RWPE2 (cell line): ENCODE results near the gene PAXX.

Experiments used
- ATAC-seq: fragments of 200-7000 bp; cut with Tn5 transposase; 3 replicates; pipeline ENCODE4 v1.9.1; 2021; ENCODE audit warnings: low read depth
- DNase-seq: peaks from one replicate; pipeline ENCODE4 v3.0.0-alpha.2; 2020; ENCODE audit warnings: low spot score
- H3K27ac ChIP-seq: fragments of 450-650 bp; 2 replicates; pipeline ENCODE4 v1.5.1; 2017; ENCODE audit warnings: mild to moderate bottlenecking; ENCODE audit not compliant: poor library complexity, severe bottlenecking
- H3K27me3 ChIP-seq: fragments of 250-450 bp; sonication (Bioruptor Pico); 2 replicates; pipeline ENCODE4 v1.5.1; 2021; ENCODE audit warnings: mild to moderate bottlenecking, moderate library complexity; ENCODE audit not compliant: insufficient read depth, poor library complexity, severe bottlenecking
- H3K36me3 ChIP-seq: fragments of 250-450 bp; sonication (Bioruptor Pico); 2 replicates; pipeline ENCODE4 v1.5.1; 2020; ENCODE audit warnings: low read depth, mild to moderate bottlenecking, moderate library complexity
- H3K4me1 ChIP-seq: fragments of 250-450 bp; sonication (Bioruptor Pico); 2 replicates; pipeline ENCODE4 v1.5.1; 2021; ENCODE audit warnings: mild to moderate bottlenecking, moderate library complexity; ENCODE audit not compliant: insufficient read depth, poor library complexity, severe bottlenecking
- H3K4me3 ChIP-seq: fragments of 250-450 bp; sonication (Bioruptor Pico); 2 replicates; pipeline ENCODE4 v1.5.1; 2021; ENCODE audit warnings: mild to moderate bottlenecking, moderate library complexity; ENCODE audit not compliant: severe bottlenecking
- H3K9me3 ChIP-seq: fragments of 250-450 bp; sonication (Bioruptor Pico); 2 replicates; pipeline ENCODE4 v1.5.1; 2021; ENCODE audit warnings: mild to moderate bottlenecking, moderate library complexity; ENCODE audit not compliant: severe bottlenecking
- TF ChIP-seq, protein P1 (sequence below): fragments of 450-650 bp; IDR thresholded peaks from one replicate; pipeline ENCODE4 v1.5.1; 2017; ENCODE audit warnings: mild to moderate bottlenecking, moderate library complexity; ENCODE audit not compliant: poor library complexity, severe bottlenecking

Gene PAXX

DNA sequence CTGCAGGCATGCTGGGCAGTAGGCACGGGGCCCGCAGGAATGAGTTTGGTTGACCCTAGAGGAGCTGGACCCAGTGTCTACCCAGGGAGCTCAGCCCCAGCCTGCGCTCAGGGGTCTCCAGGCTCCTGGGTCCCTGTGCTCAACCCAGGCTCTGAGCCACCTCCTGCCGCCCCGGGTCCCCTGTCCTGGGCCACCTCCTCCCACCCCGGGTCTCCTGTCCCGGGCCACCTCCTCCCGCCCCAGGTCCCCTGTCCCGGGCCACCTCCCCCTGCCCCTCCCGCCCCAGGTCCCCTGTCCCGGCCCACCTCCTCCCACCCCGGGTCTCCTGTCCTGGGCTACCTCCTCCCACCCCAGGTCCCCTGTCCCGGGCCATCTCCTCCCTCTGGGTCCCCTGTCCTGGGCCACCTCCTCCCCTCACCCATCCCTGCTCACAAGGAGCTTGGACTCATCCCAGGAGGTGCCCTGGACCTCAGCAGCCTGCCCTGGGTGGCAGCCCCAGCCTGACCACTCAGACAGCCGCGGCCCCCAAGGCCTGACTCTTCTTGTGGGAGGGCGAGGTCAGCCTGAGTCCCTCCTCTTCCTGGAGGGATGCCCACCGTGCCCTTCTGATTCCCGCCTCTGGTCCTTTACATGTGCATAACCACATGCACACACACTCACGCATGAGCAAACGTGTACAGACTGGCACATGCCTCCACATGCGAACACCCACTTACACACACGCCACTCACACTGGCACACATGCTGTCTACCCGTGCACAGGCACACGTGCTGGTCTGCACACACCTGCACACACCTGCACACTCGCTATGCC is 37.7 kb upstream of the PAXX start:
- Histone ChIP-seq H3K27ac (no peak overlapping the region), H3K27me3 (no peaks in the 10 kb centered on the region), H3K4me3 (no peak overlapping the region), H3K4me1 (no peaks in the 10 kb centered on the region), H3K36me3 (no peaks in the 10 kb centered on the region), H3K9me3 (no peaks in the 10 kb centered on the region)
- no peak for ATAC-seq
- TF ChIP-seq, protein P1, sequence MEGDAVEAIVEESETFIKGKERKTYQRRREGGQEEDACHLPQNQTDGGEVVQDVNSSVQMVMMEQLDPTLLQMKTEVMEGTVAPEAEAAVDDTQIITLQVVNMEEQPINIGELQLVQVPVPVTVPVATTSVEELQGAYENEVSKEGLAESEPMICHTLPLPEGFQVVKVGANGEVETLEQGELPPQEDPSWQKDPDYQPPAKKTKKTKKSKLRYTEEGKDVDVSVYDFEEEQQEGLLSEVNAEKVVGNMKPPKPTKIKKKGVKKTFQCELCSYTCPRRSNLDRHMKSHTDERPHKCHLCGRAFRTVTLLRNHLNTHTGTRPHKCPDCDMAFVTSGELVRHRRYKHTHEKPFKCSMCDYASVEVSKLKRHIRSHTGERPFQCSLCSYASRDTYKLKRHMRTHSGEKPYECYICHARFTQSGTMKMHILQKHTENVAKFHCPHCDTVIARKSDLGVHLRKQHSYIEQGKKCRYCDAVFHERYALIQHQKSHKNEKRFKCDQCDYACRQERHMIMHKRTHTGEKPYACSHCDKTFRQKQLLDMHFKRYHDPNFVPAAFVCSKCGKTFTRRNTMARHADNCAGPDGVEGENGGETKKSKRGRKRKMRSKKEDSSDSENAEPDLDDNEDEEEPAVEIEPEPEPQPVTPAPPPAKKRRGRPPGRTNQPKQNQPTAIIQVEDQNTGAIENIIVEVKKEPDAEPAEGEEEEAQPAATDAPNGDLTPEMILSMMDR: no peak
- DNase-seq: no peak

DNA sequence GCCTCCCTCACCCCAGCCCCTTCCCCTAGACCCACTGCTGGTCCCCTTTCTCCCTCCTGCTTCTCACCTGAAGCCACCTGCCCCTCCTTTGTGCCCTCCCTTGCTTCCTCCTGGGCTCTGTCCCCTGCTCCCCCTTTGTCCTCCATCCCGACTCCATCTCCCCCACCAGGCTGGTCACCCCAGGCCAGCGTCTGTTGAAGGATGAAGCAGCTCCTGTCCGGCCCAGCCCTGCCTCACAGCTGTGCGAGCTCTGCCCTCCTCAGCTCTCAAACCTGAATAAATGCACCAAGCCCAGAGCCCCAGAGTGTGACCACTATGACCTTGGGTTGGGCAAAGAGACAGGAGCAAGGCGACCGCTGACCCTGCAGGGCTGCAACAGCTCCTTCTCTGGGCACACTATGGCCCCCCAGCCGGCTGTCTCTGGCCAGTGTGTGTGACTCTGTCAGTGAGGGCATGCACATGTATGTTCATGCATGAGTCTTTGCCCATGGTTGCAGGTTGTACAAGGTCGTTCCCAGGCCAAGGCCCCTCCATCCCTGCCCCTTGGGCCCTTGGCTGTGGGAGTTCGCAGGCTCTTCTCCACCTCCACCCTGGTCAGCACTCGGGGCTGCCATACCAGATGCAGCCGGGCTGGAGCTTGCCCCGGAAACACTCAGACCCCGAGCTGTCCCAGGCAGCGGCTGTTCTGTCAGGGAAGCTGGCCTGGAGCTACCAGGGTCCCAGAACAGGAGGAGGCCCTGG is 36.9 kb upstream of the PAXX start:
- no peak overlapping the region for H3K27ac ChIP-seq
- TF ChIP-seq, protein P1: no peak
- no peaks in the 10 kb centered on the region for H3K4me1 ChIP-seq
- no peak for ATAC-seq
- no peaks in the 10 kb centered on the region for H3K9me3 ChIP-seq
- no peak overlapping the region for H3K4me3 ChIP-seq
- no peaks in the 10 kb centered on the region for H3K27me3 ChIP-seq
- no peak for DNase-seq
- H3K36me3 ChIP-seq: no peaks in the 10 kb centered on the region

DNA sequence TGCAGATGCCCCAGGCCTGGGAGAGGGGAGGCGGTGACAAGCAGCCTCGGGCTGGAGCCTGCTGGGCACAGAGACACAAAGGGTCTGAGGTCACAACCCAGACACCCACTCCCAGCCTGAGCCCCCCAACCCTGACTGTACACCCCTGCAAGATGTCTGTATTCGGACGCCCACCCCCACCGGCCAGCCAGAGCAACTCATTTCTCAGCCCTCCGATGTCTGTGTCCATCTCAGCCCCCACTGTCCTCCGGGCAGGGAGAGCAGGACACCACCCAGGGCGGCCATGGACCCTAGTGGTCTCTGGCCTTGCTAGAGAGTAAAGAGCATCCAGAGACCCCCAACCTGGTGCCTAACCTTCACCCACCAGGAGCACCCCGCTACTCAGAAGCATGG is 36.3 kb upstream of the PAXX start:
- H3K9me3 ChIP-seq: no peaks in the 10 kb centered on the region
- TF ChIP-seq, protein P1: no peak

GRCh38 chr9:136956604-136957003 is 35.6 kb upstream of the PAXX start:
- no peak for ATAC-seq
- H3K9me3 ChIP-seq: no peaks in the 10 kb centered on the region

More for the DNA sequence above, 36.3 kb upstream of the PAXX start:
- DNase-seq: no peak
- Histone ChIP-seq H3K27ac (no peak overlapping the region), H3K4me3 (no peak overlapping the region), H3K27me3 (no peaks in the 10 kb centered on the region), H3K36me3 (no peaks in the 10 kb centered on the region), H3K4me1 (no peaks in the 10 kb centered on the region)
- ATAC-seq: no peak

More at GRCh38 chr9:136956604-136957003, 35.6 kb upstream of the PAXX start:
- TF ChIP-seq, protein P1: no peak
- H3K27me3 ChIP-seq: no peaks in the 10 kb centered on the region
- no peaks in the 10 kb centered on the region for H3K4me1 ChIP-seq
- H3K27ac ChIP-seq: no peak overlapping the region
- no peak for DNase-seq
- H3K36me3 ChIP-seq: no peaks in the 10 kb centered on the region
- no peak overlapping the region for H3K4me3 ChIP-seq
